GM18858 (cell line): ENCODE results near the gene KIF18B.
"Not testable (repeated sequence)": the region's sequence is repeated elsewhere in the genome, so short reads cannot be mapped to it uniquely, and the experiment has no call there.

Source experiments
- ATAC-seq: cut with Tn5 transposase; IDR thresholded peaks from one replicate; pipeline ENCODE4 v1.9.1; 2021; ENCODE audit not compliant: unreplicated experiment

Gene KIF18B

DNA sequence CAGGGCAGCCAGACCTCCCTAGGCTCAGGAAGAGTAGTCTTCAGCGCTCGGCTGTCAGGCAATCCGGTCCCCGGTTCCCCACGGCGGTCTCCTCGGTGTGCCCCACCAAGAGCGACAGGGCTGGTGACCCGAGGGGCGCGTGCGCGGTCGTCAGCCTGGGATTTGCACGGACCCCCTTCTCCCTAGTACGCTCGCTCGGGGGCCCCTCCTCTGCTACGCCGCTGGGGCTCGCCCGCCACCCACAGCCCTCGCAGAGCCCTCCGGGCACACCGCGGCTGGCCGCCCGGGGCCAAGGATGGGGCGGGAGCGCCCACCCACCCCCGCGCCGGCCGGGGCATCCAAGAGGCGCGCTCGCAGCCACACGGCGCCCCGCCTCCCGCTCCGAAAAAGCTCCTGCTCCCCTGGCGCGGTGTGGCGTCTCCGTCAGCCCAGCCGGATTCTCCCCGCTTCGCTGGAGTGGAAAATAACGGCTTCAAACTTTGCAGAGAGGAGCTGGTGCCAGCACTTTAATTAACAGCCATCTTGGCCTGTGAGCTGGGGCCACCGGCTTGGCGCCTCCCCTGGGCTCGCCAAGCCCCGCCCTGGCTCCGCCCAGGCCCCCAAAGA is 22.7 kb upstream of the KIF18B start:
- ATAC-seq, result no peak

DNA sequence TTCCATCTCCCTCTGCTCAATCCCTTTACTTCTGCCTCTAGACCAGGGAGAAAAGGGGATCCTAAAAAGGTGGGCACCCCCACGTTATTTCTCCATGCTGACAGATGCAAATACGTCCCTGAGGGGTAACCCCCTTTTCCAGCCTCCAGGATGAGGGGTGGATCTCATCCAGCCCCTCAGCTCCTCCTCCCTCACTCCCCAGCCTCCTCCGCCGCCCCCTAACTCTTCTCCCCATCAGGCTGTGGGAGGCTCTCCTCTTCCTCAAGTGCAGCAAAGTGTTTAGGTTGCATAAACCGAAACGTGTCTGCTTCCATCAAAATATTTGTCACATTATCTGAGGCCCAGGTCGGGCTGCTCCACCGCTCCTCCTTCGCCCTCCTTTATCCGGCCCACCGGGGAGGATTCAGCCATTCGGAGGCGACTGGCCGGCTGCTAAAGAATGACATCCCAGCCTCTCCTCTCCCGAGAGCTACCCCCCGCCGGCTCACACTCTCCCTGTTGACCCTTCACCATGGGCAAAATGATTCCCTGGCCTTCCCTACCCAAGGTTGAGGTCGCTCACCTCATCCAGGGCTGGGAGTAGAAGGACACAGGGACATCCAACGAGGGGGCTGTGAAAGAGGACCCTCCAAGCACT is 21.7 kb upstream of the KIF18B start:
- ATAC-seq, result no peak

DNA sequence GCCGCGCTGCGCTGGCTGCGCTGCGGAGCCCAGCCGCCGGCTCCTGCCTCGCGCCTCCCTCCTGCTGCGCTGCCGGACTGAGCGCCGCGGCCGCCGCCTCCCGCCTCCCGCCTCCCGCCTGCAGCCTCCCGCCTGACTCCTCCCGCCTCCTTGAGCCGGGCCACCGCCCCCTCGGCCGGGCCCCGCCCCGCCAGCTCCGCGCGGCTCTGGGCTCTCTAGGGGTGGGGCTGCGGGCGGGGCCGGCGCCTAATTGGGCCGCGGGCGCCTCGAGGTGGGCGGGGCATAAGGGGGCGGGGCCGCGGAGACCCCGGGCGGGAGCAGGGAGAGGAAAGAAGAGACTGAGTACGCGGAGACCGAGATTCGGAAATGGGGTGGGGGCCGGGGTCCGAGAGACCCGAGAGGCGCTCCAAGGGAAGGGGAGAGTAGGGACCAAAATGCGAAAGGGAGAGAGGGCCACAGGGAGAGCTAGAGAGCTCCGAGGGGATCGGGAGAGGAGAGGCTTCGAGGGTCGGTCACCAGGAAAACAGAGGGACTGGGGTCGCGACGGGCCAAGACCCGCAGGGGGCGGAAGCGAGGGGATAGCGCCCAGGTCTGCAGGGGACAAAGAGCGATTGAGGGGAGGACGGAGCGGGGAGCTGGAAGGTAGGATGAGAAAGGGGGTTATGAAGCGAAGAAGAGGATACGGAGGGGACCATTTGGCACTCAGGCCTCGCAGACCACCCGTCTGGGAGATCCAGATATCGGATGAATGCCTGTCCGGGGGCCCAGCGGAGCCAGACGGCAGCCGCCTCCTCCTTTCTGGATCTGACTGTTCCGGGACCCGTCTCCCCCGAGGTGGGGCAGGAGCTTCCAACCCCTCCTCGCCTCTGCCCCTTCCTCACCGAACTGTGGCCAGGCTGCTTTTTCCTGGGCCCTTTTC is 20.9 kb upstream of the KIF18B start, which contains the start of gene C1QL1:
Gene C1QL1 (minus strand): TSS at position 79 of the 919 bp plus-strand sequence. CDS start 255 bp downstream, outside the sequence.
- peak; percentile 42 for ATAC-seq

DNA sequence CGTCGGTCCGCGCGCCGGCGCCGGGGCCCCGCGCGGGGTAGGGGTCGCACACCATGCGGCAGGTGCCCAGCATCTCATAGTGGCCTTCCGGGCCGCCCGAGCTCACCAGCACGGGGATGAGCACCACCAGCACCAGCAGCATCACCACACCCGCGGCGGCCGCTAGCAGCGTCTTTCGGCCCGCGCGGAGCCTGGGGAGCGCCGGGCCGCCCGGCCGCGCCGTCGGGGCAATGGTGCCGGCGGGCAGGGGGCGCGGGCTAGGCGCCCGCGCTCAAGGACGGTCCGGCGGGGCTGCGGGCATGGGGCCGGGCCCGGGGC is 20.3 kb upstream of the KIF18B start:
- ATAC-seq, result no peak

DNA sequence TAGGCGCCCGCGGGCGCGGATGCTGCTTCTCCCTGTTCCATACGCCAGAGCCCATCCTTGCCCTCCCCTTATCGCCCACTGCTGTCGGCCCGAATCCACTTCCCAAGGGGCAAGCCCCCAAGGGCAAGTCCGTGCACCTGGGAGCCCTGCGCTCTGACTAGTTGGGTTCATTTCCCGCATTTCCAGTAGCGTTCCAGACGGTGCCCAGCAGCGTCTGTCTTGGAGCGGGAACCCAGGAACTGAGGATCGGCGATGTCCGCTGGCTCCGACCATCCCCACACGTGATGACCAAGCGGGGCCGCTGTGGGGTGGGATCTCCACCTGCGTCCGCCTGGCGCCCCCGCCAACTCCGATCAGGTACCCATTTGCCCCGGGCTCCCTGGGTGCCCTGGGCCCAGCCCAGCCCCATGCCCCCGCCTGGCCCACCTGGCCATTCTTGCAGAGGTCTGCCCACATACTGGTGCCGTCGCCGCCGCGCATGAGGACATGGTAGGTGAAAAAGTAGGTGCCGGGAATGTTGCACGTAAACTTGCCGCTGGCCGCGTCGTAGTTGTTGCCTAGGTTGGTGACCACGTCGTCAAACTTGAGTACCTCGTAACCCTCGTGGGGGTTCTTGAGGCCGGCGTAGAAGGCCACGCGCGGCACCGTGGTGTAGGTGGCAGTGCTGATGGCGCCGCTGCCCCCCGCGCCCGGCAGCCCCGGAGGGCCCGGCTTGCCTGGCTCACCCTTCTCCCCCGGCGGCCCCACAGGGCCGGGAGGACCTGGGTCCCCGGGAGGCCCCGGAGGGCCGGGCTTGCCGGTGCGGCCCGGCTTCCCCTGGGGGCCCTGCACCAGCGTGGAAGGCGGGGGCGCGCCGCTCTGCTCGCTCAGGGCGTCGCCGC is 19.7 kb upstream of the KIF18B start:
- no peak for ATAC-seq

DNA sequence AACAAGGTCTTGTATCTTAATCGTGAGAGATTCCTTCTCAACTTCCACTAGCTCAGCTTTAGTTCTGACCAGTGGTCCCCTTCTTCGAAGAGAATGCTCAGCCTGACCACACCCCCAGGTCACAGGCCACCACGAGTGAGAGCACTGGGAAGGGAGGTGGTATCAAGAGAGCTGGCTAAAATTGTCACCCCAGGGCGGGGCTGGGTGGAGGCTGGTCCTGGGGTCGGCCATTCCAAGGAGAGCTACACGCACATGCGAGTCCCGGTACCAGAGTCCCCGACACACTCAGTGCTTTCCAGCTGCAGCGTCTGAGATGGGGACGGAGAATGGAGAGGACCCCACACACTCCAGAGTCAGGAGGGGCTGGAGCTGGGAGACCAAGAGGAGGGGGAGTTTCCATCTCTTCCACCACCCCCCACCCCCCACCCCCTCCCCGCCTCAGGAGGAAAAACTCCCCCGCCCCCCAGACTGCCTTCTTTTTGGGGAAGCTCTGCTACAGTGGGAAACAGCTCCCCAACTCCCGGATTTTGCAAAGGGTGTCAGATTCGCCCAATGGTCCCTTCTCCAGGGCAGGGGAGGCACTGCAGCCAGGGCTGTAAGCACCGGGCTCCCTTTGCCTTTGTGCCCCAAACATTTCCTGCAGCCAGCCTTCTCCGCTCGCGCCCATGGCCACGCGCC is 18.9 kb upstream of the KIF18B start:
- no peak for ATAC-seq

DNA sequence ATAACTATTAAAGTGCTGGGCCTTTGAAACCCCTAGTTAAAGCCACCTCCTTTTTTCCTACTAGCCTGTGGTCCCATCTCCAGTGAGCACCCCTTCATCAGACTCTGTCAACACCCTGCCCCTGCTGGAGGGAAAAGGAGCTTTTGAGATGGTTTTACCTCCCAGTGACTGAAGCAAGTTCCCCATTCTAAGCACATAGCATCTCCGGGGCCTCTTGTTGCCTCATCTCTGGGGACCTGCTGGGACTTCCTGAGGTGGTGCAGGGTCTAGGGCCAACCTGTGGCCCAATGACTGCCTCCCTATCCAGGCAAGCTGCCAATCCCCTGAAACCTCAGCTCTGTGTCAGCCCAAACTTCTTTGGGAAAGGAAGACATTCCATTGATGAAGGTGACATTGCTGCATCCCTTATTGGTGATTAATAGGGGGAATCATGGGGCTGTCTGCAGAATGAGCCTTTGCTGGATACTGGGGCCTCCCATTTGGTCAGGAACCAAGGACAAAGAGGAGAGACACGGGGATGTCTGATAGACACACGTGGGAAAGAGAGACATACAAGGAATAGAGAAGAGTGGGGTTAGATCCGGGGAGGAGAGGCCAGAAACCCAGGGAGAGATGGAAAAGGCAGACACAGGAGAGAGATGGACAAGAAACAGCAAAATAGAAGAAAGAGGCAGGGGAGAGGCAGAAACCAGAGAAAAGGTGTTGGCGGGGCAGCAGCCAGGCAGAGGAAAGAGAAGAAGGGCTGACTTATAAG is 18.1 kb upstream of the KIF18B start:
- no peak for ATAC-seq

DNA sequence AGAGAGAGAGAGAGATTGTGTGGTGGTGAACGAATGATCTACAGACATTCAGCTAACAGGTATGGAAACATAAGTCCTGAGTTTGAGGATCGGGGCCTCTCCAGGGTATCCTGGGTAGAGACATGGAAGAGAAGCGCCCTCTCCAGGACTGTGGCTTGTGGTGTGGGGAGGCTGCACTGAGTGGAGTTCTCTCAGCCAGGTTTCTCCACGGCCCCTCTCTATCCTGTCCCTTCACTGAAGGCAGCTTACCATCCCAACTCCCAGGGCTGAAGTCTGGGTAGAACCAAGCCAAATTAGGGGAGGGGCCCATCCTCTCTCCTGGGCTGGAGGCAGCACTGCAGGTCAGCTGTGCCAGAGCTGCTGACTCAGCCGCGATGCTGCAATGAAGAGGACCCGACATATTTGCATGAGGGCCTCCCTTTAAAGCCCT is 14.4 kb upstream of the KIF18B start:
- ATAC-seq, result no peak

DNA sequence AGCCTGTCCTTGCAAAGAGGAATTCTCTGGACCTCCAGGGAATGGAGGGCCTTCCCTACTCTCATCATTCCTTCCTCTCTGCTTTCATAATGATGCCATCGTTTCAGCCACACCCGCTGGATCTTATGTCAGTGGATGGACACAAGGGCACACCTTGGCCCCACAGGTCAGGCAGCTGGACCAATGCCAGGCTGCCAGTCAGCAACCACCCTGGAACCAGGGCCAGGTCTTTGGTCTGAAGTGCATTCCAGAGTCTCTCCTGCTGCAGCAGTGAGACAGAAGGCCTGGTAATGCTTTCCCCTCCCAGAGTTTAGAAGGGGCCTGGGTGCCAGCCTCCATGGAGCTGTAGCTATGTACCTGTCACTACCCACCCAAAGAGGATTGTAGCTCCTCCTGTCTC is 13.1 kb upstream of the KIF18B start:
- no peak for ATAC-seq

DNA sequence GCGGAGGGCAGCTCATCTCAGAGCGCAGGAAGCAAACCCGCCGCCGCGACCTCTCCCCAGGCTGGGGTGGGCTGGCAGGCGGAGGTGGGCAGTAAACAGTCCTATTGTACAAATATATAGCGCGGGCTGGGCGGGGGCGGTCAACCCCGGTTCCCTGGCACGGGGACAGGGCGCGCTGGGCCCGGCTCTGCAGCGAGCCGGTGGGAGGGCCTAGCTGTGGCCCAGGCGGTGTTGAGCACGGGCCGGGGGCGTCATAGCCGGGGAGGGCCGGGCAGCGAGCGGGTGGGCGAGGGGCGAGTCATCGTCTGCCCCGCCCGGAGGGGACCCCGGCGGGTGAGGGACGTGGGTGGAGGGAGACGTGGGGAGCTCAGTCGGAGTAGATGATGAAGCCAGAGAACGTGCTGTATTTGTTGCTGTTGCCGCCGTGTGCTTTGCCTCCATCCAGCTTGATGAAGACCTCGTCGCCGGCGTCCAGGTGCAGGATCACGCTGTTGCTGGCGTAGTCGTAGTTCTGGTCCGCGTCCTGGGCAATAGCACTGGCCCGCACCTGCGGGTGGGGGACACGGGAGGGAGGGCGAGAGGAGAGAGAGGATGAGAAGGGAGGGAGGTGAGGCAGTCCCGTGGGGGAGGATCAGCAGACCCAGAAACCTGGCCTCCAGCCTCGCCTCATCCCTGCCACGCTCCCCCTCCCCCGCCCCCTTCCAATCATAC is 12.4 kb upstream of the KIF18B start:
- no peak for ATAC-seq

DNA sequence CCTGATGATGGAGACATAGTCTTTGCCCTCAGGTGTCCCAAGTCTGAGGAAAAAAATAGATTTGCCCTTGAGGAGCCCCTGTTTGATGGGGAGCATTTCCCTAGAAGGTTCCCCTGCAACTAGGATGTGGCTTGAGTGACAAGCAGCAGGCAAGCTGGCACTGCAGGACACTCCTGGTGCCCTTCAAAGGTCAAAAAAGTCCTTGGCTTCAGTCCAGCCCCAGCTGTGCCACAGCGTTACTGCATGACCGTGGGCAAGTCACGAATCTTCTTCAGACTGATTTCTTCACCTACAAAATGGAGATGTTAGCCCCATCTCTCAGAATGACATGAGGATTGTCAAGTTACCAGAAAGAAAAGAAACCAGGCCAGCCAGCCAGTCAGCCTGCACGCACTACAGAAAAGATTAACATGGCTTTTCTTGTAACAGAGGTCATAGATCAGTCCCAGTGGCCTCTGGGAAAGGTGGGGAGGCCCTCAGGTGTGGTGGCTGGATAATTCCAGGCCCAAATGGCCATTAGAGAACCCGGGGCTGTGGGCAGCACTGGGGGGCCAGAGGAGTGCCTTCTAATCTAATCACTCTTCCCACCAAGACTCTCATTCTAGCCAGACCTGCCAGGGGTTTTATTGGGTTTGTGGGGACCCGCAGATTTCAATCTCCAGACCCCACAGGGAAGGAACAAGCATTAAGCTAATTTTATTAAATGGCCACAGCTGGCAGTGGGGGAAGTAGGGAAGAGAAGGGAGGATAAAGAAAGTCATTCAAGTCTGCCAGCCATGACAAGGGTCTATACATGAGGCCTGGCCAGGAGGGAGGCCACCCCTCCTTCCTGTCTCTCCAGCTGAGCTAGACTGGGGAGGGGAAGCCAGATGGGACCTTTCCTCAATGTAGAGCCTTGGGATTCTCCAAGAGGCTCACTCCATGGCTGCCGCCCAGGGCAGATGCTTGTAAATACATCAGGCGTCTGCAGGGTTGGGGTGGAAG is 9.7 kb upstream of the KIF18B start:
- ATAC-seq, result no peak

DNA sequence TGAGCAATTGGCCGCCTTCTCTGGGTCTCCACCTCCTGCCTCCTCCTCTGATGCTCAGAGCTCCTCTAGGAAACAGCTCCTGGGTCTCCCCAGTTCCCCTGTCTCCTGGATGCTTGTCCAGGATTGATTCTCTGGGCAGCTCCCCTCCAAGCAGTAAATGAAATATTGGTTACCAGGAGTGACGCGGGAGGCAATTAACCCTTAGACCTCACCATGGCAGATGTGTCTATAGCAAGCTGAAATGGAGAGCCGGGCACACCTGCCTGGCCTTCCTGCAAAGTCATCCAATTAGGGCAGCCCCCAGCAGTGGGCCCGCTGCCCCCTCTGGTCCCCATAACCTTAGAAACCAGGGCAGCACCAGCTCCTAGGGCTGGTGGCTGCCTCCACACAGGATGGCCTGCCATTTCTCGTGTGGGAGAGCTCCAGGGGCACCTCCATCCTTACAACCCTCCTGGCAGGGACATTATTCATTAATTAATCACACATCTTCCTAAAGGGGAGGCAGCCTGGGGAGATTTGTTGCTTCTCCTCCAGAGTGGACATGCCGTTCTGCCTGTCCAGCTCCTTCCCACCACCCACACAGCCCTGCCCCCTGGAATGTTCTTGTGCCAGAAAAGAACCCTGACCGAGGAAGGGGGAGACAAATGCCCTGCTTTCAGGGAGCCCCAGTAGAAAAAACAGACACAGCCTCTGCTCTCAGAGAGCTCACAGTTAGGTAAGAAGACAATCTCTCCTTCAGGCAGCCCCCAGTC is 8.3 kb upstream of the KIF18B start:
- ATAC-seq, result no peak

DNA sequence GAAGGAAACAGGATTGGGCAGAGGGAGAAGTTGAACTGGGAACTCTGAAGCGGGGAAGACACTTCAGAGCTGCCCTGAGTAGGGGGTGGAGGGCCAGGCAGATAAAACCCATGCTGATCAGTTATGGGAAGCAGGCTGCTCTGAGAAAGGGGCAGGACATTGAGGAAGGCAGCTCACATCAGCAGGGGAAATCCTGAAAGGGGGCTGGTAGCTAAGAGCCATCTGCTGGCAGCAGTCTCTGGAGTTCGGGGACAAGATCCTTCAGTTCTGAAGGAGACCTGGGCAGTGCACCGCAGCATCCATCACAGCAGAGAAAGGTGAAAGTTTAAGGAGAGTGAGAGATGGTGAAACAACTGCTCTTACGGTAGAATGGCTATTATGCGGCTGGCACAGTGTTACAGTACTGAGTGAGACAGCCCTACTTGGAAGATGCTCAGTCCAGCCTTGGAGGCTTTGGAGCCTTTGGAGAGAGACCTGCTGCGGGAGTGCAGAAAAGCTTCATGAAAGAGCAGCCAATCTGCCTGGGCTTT is 5.4 kb upstream of the KIF18B start:
- ATAC-seq, result no peak

DNA sequence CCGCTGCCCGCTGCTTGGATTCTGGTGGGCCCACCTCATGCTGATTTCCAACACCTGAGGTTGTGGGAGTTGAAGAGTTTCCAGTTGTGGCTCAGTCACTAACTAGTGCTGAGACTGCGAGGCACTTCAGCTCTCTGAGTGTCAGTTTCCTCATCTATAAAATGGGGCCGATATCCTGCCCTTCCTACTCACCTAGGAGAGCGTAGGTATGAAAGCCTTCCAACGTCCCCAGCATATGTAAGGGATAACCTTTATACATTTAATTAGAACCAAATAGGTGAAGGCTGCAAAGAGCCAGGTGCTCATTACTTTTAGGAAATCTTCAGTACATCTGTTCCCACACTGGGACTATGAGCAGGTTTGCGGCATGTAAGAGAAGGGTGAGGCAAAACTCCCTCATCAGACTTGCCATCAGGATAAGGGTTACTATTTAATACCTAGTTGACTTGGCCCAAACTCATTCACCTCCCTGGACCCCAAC is 782 bp upstream of the KIF18B start:
- ATAC-seq, result no peak

DNA sequence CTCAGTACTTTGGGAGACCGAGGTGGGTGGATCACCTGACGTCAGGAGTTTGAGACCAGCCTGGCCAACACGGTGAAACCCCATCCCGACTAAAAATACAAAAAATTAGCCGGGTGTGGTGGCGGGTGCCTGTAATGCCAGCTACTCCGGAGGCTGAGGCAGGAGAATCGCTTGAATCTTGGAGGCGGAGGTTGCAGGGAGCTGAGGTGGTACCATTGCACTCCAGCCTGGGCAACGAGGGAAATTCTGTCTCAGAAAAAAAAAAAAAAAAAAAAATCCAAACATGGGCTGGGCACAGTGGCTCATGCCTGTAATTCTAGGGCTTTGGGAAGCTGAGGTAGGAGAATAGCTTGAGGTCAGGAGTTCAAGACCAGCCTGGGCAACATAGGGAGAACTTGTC is 1.9 kb downstream of the KIF18B start:
- not testable (repeated sequence) for ATAC-seq

DNA sequence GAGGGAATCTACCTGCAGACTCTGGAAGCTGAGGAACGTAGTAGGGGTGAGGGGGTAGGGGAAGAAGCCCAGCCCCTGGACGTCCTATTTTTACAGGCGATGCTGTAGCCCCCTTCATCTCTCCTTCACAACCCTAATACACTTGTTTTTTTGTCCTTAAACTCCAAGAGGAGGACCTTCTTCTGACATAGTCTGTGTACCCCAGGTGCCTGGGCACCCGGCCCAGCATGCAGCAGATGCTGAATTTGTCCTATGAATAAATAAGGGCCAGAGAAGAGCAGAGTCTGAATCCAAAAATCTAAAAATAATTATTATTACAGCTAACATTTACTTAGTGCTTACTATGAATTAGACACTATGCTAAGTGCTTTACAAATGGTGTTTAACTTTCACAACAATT is 5.1 kb downstream of the KIF18B start:
- ATAC-seq, result no peak
